OCI-LY7 (cell line): ENCODE data around the gene VWA8. TPM values are rescaled to one million over a fixed set of nuclear protein-coding genes. Genes with fewer than 3 reads are reported as not detected.
A peak's percentile ranks its signal among the peaks of the same experiment; 100 is the strongest.

ENCODE experiments used
- BruUV-seq: library from RNA; stranded (reverse); fragments of 400-500 nt; replicated peaks from 2 replicates; lab custom pipeline; 2021; lab: Mats Ljungman, UMichigan
- CTCF ChIA-PET: fragments of 300-600 bp; sonication (Branson Sonifier 250); formaldehyde crosslinking; loops from one replicate; lab custom pipeline; 2022; ENCODE audit warnings: antibody characterized with exemption; ENCODE audit not compliant: unreplicated experiment; lab: Charles Lee
- POLR2A ChIA-PET: fragments of 300-600 bp; sonication (Branson Sonifier 250); formaldehyde crosslinking; loops from one replicate; lab custom pipeline; 2022; ENCODE audit warnings: antibody characterized with exemption; lab: Charles Lee
- DNase-seq: peaks from one replicate; pipeline ENCODE4 v3.0.0-alpha.2; 2015; ENCODE audit warnings: low spot score
- H2AFZ ChIP-seq: fragments of 200-600 bp; sonication (generic), shearing (Covaris generic); 2 replicates; pipeline ENCODE4 v1.6.1; 2014; ENCODE audit warnings: mild to moderate bottlenecking, antibody characterized with exemption, low read length, moderate library complexity
- H3K27ac ChIP-seq: fragments of 200-600 bp; sonication (generic); 2 replicates; pipeline ENCODE4 v1.5.1; 2014; ENCODE audit warnings: mixed run types, low read depth, mild to moderate bottlenecking, moderate library complexity, low read length, inconsistent platforms; ENCODE audit not compliant: poor library complexity, severe bottlenecking
- H3K36me3 ChIP-seq: fragments of 200-600 bp; sonication (generic); 2 replicates; pipeline ENCODE4 v1.6.1; 2014; ENCODE audit warnings: mild to moderate bottlenecking, antibody characterized with exemption, low read length, moderate library complexity, mixed read lengths; ENCODE audit not compliant: insufficient read depth
- H3K4me1 ChIP-seq: fragments of 200-600 bp; sonication (generic); 2 replicates; pipeline ENCODE4 v1.5.1; 2014; ENCODE audit warnings: mild to moderate bottlenecking, low read length; ENCODE audit not compliant: insufficient read depth, poor library complexity, severe bottlenecking
- H3K4me2 ChIP-seq: fragments of 200-600 bp; sonication (generic); 2 replicates; pipeline ENCODE4 v1.6.1; 2014; ENCODE audit warnings: mild to moderate bottlenecking, low read length
- H3K4me3 ChIP-seq: fragments of 200-600 bp; sonication (generic); 2 replicates; pipeline ENCODE4 v1.5.1; 2014; ENCODE audit warnings: mild to moderate bottlenecking, low read depth, low read length; ENCODE audit not compliant: poor library complexity, severe bottlenecking
- H3K79me2 ChIP-seq: fragments of 200-600 bp; sonication (generic); 2 replicates; pipeline ENCODE4 v1.6.1; 2016; ENCODE audit warnings: low read depth, mild to moderate bottlenecking, low read length, moderate library complexity, mixed read lengths; ENCODE audit not compliant: insufficient read depth
- H3K9me2 ChIP-seq: fragments of 200-600 bp; sonication (generic); 2 replicates; pipeline ENCODE4 v1.6.1; 2016; ENCODE audit warnings: mild to moderate bottlenecking, low read length, mixed read lengths; ENCODE audit not compliant: insufficient read depth
- H3K9me3 ChIP-seq: fragments of 200-600 bp; sonication (generic); 2 replicates; pipeline ENCODE4 v1.6.1; 2014; ENCODE audit warnings: mild to moderate bottlenecking, mixed run types, low read length, mixed read lengths
- H4K20me1 ChIP-seq: fragments of 200-600 bp; sonication (generic); 2 replicates; pipeline ENCODE4 v1.6.1; 2014; ENCODE audit warnings: mild to moderate bottlenecking, antibody characterized with exemption, low read length, moderate library complexity, mixed read lengths; ENCODE audit not compliant: insufficient read depth
- EZH2phosphoT487 ChIP-seq: fragments of 200-600 bp; sonication (generic); IDR thresholded peaks from 2 replicates; pipeline ENCODE4 v1.6.1; 2018; ENCODE audit warnings: low read depth, borderline replicate concordance, mild to moderate bottlenecking, mixed run types, antibody characterized with exemption, low read length, moderate library complexity, mixed read lengths
- intact Hi-C: fragments of 100-400 bp; cut with micrococcal nuclease; formaldehyde crosslinking; loops from one replicate; pipeline ENCODE4 v1.10.0; 2022; ENCODE audit not compliant: unreplicated experiment
- total RNA-seq, 2 experiments: library from RNA; depleted of rRNA in 1 of 2; stranded (reverse); fragments of >200 nt in 1 of 2; shearing (Covaris generic) in 1 of 2; gene quantifications; 2 replicates each; pipeline ENCODE4 v1.2.3, GENCODE V29; 2014 to 2022
- TF ChIP-seq, protein P1 (sequence below): fragments of 200-600 bp; sonication (generic); conservative IDR thresholded peaks from 2 replicates; pipeline ENCODE4 v1.5.1; 2014; ENCODE audit warnings: mild to moderate bottlenecking, antibody characterized with exemption, low read length, moderate library complexity, mixed read lengths

VWA8 gene
- total RNA-seq, 2 experiments from 2014 or later, result 26.4 to 31.5 TPM

DNA sequence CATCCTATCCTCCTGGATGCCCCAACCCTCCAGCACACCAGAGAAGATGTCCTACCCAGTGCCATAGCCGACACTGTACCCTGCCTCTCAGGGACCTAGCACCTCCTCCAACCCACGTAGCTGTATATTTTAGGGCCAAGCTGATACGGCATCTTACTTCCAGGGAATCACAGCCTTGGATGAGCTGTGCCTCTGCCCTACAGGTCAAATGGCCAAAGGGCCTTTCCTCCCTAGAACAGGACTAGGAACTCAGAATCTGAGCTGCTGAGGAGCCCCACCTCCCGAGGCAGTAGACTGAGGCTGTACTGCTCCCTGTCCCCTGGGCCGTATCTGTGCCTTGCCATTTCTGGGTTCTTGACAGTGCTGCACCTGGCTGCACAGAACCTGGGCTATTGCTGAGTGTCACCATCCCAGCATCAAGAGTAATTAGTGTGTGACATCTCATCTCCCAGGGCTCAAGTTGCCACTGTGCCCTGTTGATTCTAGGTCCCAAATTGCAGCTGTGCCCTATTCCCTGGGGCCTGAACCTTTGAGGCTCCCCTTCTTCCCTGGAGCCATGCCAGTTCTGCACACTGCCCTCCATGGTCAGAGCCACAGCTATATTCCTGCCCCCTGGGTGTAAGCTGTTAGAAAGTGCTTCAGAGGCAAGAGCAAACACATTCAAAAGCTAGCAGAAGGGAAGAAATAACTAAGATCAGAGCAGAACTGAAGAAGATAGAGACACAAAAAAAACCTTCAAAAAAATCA, 41.0 kb downstream of the VWA8 start:
- Histone ChIP-seq H3K27ac (peak overlapping the region; percentile 41), H3K9me3 (peaks cover 14% of the 10 kb centered on the region; the same call in 1 of the 2 replicates), H3K79me2 (peaks cover 43% of the 10 kb centered on the region), H3K4me1 (peaks cover 55% of the 10 kb centered on the region), H3K4me2 (peak overlapping the region; percentile 45), H3K9me2 (no peaks in the 10 kb centered on the region), H3K36me3 (peaks cover 10% of the 10 kb centered on the region), H3K4me3 (peak overlapping the region; percentile 7), H4K20me1 (0 out of 2 replicates have a peak, but pooled peaks cover 3% of the 10 kb centered on the region), H2AFZ (no peak overlapping the region)
- BruUV-seq, result no TSS peak
- CTCF ChIA-PET, result interaction anchor here (1.4 kb wide), 1 partner anchor 128 kb away, joined by 3 read pairs; the partner anchor contains the start of gene DGKH
- DNase-seq, result peak; percentile 73
- POLR2A ChIA-PET, result interaction anchor here (0.5 to 2.4 kb wide), 11 partner anchors 8 to 929 kb away, joined by 3 to 9 read pairs (median 3); partner anchors contain the start of gene VWA8
- no peak for TF ChIP-seq EZH2phosphoT487
- TF ChIP-seq, protein P1, sequence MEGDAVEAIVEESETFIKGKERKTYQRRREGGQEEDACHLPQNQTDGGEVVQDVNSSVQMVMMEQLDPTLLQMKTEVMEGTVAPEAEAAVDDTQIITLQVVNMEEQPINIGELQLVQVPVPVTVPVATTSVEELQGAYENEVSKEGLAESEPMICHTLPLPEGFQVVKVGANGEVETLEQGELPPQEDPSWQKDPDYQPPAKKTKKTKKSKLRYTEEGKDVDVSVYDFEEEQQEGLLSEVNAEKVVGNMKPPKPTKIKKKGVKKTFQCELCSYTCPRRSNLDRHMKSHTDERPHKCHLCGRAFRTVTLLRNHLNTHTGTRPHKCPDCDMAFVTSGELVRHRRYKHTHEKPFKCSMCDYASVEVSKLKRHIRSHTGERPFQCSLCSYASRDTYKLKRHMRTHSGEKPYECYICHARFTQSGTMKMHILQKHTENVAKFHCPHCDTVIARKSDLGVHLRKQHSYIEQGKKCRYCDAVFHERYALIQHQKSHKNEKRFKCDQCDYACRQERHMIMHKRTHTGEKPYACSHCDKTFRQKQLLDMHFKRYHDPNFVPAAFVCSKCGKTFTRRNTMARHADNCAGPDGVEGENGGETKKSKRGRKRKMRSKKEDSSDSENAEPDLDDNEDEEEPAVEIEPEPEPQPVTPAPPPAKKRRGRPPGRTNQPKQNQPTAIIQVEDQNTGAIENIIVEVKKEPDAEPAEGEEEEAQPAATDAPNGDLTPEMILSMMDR, result no peak
- intact Hi-C loops, result loop anchor here (5.0 to 10.0 kb wide), 3 partner anchors 355 to 458 kb away; partner anchors contain the start of gene AKAP11

DNA sequence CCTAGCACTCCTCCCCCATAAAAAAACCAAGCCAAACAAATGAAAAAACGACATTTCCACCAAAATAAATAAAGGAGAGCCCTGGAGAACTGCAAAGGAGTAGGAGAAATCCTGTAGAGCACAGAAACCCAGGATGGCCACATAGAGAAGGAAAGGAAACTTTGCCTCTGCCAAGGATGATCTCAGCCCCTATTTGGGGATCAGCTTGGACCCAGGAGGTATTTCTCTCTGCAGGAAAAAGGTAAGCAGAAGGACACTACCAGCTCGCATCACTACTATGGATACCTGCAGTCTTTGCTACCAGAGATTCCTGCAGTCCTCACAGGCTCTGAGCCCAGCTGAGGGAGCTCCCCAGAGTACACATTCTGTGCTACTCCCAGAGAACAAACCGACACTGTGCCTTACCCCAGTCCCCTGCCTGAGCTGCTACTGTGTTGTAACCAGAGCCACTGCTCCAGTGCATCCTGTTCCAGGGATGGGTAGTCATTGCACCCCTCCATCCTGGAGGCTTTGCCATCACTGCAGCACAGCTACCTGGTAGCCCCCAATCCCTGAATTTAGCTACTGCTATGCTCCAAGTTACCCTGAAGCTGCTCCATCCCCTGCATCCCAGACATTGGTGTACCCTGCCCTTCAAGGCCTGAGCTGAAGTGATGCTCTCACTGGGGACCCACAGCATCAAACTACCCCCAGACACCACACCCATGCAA, 41.7 kb downstream of the VWA8 start:
- peak overlapping the region; percentile 45 for H3K4me2 ChIP-seq
- intact Hi-C loops, result loop anchor here (5.0 to 10.0 kb wide), 3 partner anchors 356 to 457 kb away; partner anchors contain the start of gene AKAP11
- peaks cover 60% of the 10 kb centered on the region for H3K4me1 ChIP-seq
- H3K9me2 ChIP-seq, result no peaks in the 10 kb centered on the region
- 0 out of 2 replicates have a peak, but pooled peaks cover 6% of the 10 kb centered on the region for H3K9me3 ChIP-seq
- TF ChIP-seq EZH2phosphoT487, result no peak
- TF ChIP-seq, protein P1, result no peak
- peaks cover 7% of the 10 kb centered on the region for H3K36me3 ChIP-seq
- DNase-seq, result peak; percentile 29
- peaks cover 50% of the 10 kb centered on the region for H3K79me2 ChIP-seq
- BruUV-seq, result no TSS peak
- 0 out of 2 replicates have a peak, but pooled peaks cover 3% of the 10 kb centered on the region for H4K20me1 ChIP-seq
- CTCF ChIA-PET, result interaction anchor here (1.4 kb wide), 1 partner anchor 129 kb away, joined by 3 read pairs; the partner anchor contains the start of gene DGKH
- H2AFZ ChIP-seq, result no peak overlapping the region
- H3K27ac ChIP-seq, result peak overlapping the region; percentile 41
- H3K4me3 ChIP-seq, result peak overlapping the region; percentile 14
- POLR2A ChIA-PET, result interaction anchor here (0.6 to 2.4 kb wide), 7 partner anchors 8 to 928 kb away, joined by 3 to 9 read pairs (median 5); partner anchors contain the start of gene VWA8
